Vagina (tissue), 2 donors: Measurements from ENCODE around the gene PEMT. TPM values are rescaled to one million over a fixed set of nuclear protein-coding genes. Genes with fewer than 3 reads are reported as not detected.
"Not testable (repeated sequence)": the region's sequence is repeated elsewhere in the genome, so short reads cannot be mapped to it uniquely, and the experiment has no call there.

Experiments
- DNase-seq, 2 donors: peaks; one replicate each; pipeline ENCODE4 v3.0.0-alpha.2; 2017; ENCODE audit errors: extremely low spot score in 2 of 2
- H3K27ac ChIP-seq: fragments of 200-600 bp; sonication (generic); one replicate; pipeline ENCODE4 v1.5.1; 2019
- H3K27me3 ChIP-seq: fragments of 200-600 bp; sonication (generic); one replicate; pipeline ENCODE4 v1.5.1; 2019
- H3K36me3 ChIP-seq, 2 donors: fragments of 200-600 bp; sonication (generic); one replicate each; pipeline ENCODE4 v1.5.1; 2017 to 2019
- H3K4me1 ChIP-seq: fragments of 200-600 bp; sonication (generic); one replicate; pipeline ENCODE4 v1.5.1; 2019
- H3K4me3 ChIP-seq, 2 donors: fragments of 200-600 bp; sonication (generic); 1 replicate in 1 of 2; 2 replicates in 1 of 2; pipeline ENCODE4 v1.5.1; 2016 to 2019
- H3K9me3 ChIP-seq: fragments of 200-600 bp; sonication (generic); one replicate; pipeline ENCODE4 v1.5.1; 2019
- CTCF ChIP-seq, 3 experiments: fragments of 450-650 bp in 2 of 3; fragments of 200-600 bp in 1 of 3; sonication (generic) in 1 of 3; IDR thresholded peaks; one replicate each; pipeline ENCODE4 v1.5.1; 2017 to 2019; ENCODE audit warnings: antibody characterized with exemption in 3 of 3, mild to moderate bottlenecking in 2 of 3, moderate library complexity in 2 of 3
- POLR2A ChIP-seq, 2 donors: fragments of 450-650 bp; IDR thresholded peaks; one replicate each; pipeline ENCODE4 v1.6.1; 2017; ENCODE audit warnings: antibody characterized with exemption in 2 of 2, mild to moderate bottlenecking in 2 of 2, moderate library complexity in 2 of 2
- POLR2AphosphoS5 ChIP-seq, 2 donors: sonication (generic); formaldehyde crosslinking; IDR thresholded peaks; one replicate each; pipeline ENCODE4 v1.9.0; 2017; ENCODE audit warnings: antibody characterized with exemption in 2 of 2, mild to moderate bottlenecking in 2 of 2, low read depth in 1 of 2; ENCODE audit not compliant: insufficient read depth in 1 of 2
- intact Hi-C: fragments of 100-400 bp; cut with DNase I; formaldehyde crosslinking; loops from one replicate; pipeline ENCODE4 v1.15.1; 2023
- total RNA-seq: library from RNA; depleted of rRNA; stranded (reverse); fragments of >200 nt; gene quantifications from one replicate; pipeline ENCODE4 v1.2.3, GENCODE V29; 2016

The PEMT gene
- total RNA-seq, 1 donor from 2014 or later: 37.3 TPM

- intact Hi-C loops: no loop called here
- TF ChIP-seq POLR2AphosphoS5 (IDR thresholded peaks at IDR 0.05; ENCODE audit: insufficient read depth in 1 of 2, low read depth in 1 of 2): no peak
- TF ChIP-seq POLR2A (IDR thresholded peaks at IDR 0.05): no peak
- no peak for TF ChIP-seq CTCF (IDR thresholded peaks at IDR 0.05)
- H3K36me3 ChIP-seq: no peaks in the 10 kb centered on the region
- H3K27me3 ChIP-seq: no peaks in the 10 kb centered on the region
- H3K27ac ChIP-seq: no peak overlapping the region
- no peaks in the 10 kb centered on the region for H3K4me1 ChIP-seq
- DNase-seq: no peak
- H3K4me3 ChIP-seq: no peak overlapping the region
- no peaks in the 10 kb centered on the region for H3K9me3 ChIP-seq
Observed at GRCh38 chr17:17466511-17466910, 125.0 kb downstream of the PEMT start.

- DNase-seq, H3K4me3 ChIP-seq, H3K36me3 ChIP-seq, H3K27ac ChIP-seq, H3K9me3 ChIP-seq, H3K27me3 ChIP-seq, H3K4me1 ChIP-seq, intact Hi-C loops: not testable (repeated sequence)
Observed at GRCh38 chr17:17465878-17466277, 125.6 kb downstream of the PEMT start.

GRCh38 chr17:17463821-17464220 is 127.7 kb downstream of the PEMT start:
- H3K27ac ChIP-seq: no peak overlapping the region
- intact Hi-C loops: no loop called here
- TF ChIP-seq POLR2A (IDR thresholded peaks at IDR 0.05): no peak
- no peak for TF ChIP-seq POLR2AphosphoS5 (IDR thresholded peaks at IDR 0.05; ENCODE audit: insufficient read depth in 1 of 2, low read depth in 1 of 2)
- TF ChIP-seq CTCF (IDR thresholded peaks at IDR 0.05): no peak

GRCh38 chr17:17462048-17462824 is 129.3 kb downstream of the PEMT start:
- no peak overlapping the region for H3K4me3 ChIP-seq
- H3K36me3 ChIP-seq: no peaks in the 10 kb centered on the region
- DNase-seq: no peak
- TF ChIP-seq POLR2AphosphoS5 (IDR thresholded peaks at IDR 0.05; ENCODE audit: insufficient read depth in 1 of 2, low read depth in 1 of 2) (no peak), POLR2A (IDR thresholded peaks at IDR 0.05) (no peak), CTCF (IDR thresholded peaks at IDR 0.05) (no peak)
- H3K9me3 ChIP-seq: no peaks in the 10 kb centered on the region
- no peaks in the 10 kb centered on the region for H3K4me1 ChIP-seq
- H3K27me3 ChIP-seq: no peaks in the 10 kb centered on the region
- intact Hi-C loops: no loop called here
- no peak overlapping the region for H3K27ac ChIP-seq

More at GRCh38 chr17:17463821-17464220, 127.7 kb downstream of the PEMT start:
- H3K4me3 ChIP-seq: no peak overlapping the region
- H3K4me1 ChIP-seq: no peaks in the 10 kb centered on the region
- no peaks in the 10 kb centered on the region for H3K9me3 ChIP-seq
- H3K36me3 ChIP-seq: no peaks in the 10 kb centered on the region
- H3K27me3 ChIP-seq: no peaks in the 10 kb centered on the region
- no peak for DNase-seq

- no peak for TF ChIP-seq CTCF (IDR thresholded peaks at IDR 0.05)
- TF ChIP-seq POLR2AphosphoS5 (IDR thresholded peaks at IDR 0.05; ENCODE audit: insufficient read depth in 1 of 2, low read depth in 1 of 2): no peak
- TF ChIP-seq POLR2A (IDR thresholded peaks at IDR 0.05): no peak
- Histone ChIP-seq H3K27me3 (no peaks in the 10 kb centered on the region), H3K4me1 (no peaks in the 10 kb centered on the region), H3K4me3 (no peak overlapping the region), H3K36me3 (no peaks in the 10 kb centered on the region), H3K27ac (no peak overlapping the region), H3K9me3 (no peaks in the 10 kb centered on the region)
- intact Hi-C loops: no loop called here
- DNase-seq: no peak
Observed at GRCh38 chr17:17460038-17460437, 131.5 kb downstream of the PEMT start.
